NCI-H345 (cell line): Measurements from ENCODE around the gene FLCN.
"Not testable (repeated sequence)": the region's sequence is repeated elsewhere in the genome, so short reads cannot be mapped to it uniquely, and the experiment has no call there.

Source experiments
- DNase-seq: peaks from one replicate; lab custom pipeline; 2025; lab: John Stamatoyannopoulos, UW

The FLCN gene

GRCh38 chr17:17186051-17186450, 50.9 kb downstream of the FLCN start:
- no peak for DNase-seq

- not testable (repeated sequence) for DNase-seq
Measured at GRCh38 chr17:17184985-17185757, 51.8 kb downstream of the FLCN start.

- no peak for DNase-seq
Measured at GRCh38 chr17:17183744-17184143, 53.2 kb downstream of the FLCN start.

GRCh38 chr17:17182598-17183136, 54.3 kb downstream of the FLCN start:
- peak; percentile 18 for DNase-seq

- DNase-seq, result no peak
Measured at GRCh38 chr17:17181666-17182597, 55.0 kb downstream of the FLCN start.

GRCh38 chr17:17180741-17181525, 56.0 kb downstream of the FLCN start:
- DNase-seq, result no peak

- DNase-seq, result no peak
Measured at GRCh38 chr17:17180141-17180603, 56.8 kb downstream of the FLCN start.

GRCh38 chr17:17179371-17179827, 57.6 kb downstream of the FLCN start:
- no peak for DNase-seq

- no peak for DNase-seq
Measured at GRCh38 chr17:17177176-17177575, 59.8 kb downstream of the FLCN start.

GRCh38 chr17:17176341-17176740, 60.6 kb downstream of the FLCN start:
- DNase-seq, result no peak

- no peak for DNase-seq
Measured at GRCh38 chr17:17175917-17176316, 61.1 kb downstream of the FLCN start.

- no peak for DNase-seq
Measured at GRCh38 chr17:17175340-17175739, 61.6 kb downstream of the FLCN start.

- no peak for DNase-seq
Measured at GRCh38 chr17:17173921-17174320, 63.0 kb downstream of the FLCN start.

- DNase-seq, result no peak
Measured at GRCh38 chr17:17172990-17173389, 64.0 kb downstream of the FLCN start.

- peak; percentile 78 for DNase-seq
Measured at GRCh38 chr17:17172001-17172939, 64.7 kb downstream of the FLCN start.

GRCh38 chr17:17171186-17171585, 65.8 kb downstream of the FLCN start:
- DNase-seq, result no peak

GRCh38 chr17:17170346-17170985, 66.5 kb downstream of the FLCN start:
- DNase-seq, result no peak

- no peak for DNase-seq
Measured at GRCh38 chr17:17169396-17169795, 67.6 kb downstream of the FLCN start.

GRCh38 chr17:17168401-17168800, 68.6 kb downstream of the FLCN start:
- no peak for DNase-seq

- no peak for DNase-seq
Measured at GRCh38 chr17:17167986-17168385, 69.0 kb downstream of the FLCN start.
